Karpas-422 (cell line): ENCODE measurements around the gene DSCAML1. TPM values are rescaled to one million over a fixed set of nuclear protein-coding genes. Genes with fewer than 3 reads are reported as not detected.

ENCODE experiments used
- DNase-seq: peaks from one replicate; pipeline ENCODE4 v3.0.0-alpha.2; 2015
- H2AFZ ChIP-seq: fragments of 200-600 bp; sonication (generic); 2 replicates; pipeline ENCODE4 v1.6.1; 2014; ENCODE audit warnings: antibody characterized with exemption, low read length, mixed read lengths
- H3K27ac ChIP-seq: fragments of 200-600 bp; sonication (generic); 2 replicates; pipeline ENCODE4 v1.5.1; 2014; ENCODE audit warnings: mild to moderate bottlenecking, low read length, moderate library complexity
- H3K27me3 ChIP-seq: fragments of 200-600 bp; sonication (generic); 2 replicates; pipeline ENCODE4 v1.6.1; 2014; ENCODE audit warnings: low read length, mixed read lengths
- H3K36me3 ChIP-seq: fragments of 200-600 bp; sonication (generic); 2 replicates; pipeline ENCODE4 v1.6.1; 2014; ENCODE audit warnings: low read length, mixed read lengths; ENCODE audit not compliant: insufficient read depth
- H3K4me1 ChIP-seq: fragments of 200-600 bp; sonication (generic); 2 replicates; pipeline ENCODE4 v1.6.1; 2014; ENCODE audit warnings: mild to moderate bottlenecking, low read length, mixed read lengths
- H3K4me2 ChIP-seq: fragments of 200-600 bp; sonication (generic); 2 replicates; pipeline ENCODE4 v1.6.1; 2014; ENCODE audit warnings: low read length, low read depth, mild to moderate bottlenecking; ENCODE audit not compliant: poor library complexity, severe bottlenecking
- H3K4me3 ChIP-seq: fragments of 200-600 bp; sonication (generic); 2 replicates; pipeline ENCODE4 v1.5.1; 2014; ENCODE audit warnings: mild to moderate bottlenecking, antibody characterized with exemption, low read length, mixed read lengths
- H3K79me2 ChIP-seq: fragments of 200-600 bp; sonication (generic); 2 replicates; pipeline ENCODE4 v1.6.1; 2014; ENCODE audit warnings: mild to moderate bottlenecking, low read length, mixed read lengths
- H3K9ac ChIP-seq: fragments of 200-600 bp; sonication (generic); 2 replicates; pipeline ENCODE4 v1.6.0; 2014; ENCODE audit warnings: low read length
- H3K9me2 ChIP-seq: fragments of 200-600 bp; sonication (generic), shearing (Covaris generic); replicated peaks from 2 replicates; pipeline ENCODE4 v1.6.0; 2014; ENCODE audit warnings: mild to moderate bottlenecking, low read length, moderate library complexity; ENCODE audit not compliant: insufficient read depth
- H3K9me3 ChIP-seq: fragments of 300-700, 200-600 bp; sonication (generic); 2 replicates; pipeline ENCODE4 v1.6.1; 2014; ENCODE audit warnings: low read length, mixed read lengths
- H4K20me1 ChIP-seq: fragments of 200-600 bp; sonication (generic); 2 replicates; pipeline ENCODE4 v1.6.1; 2014; ENCODE audit warnings: mild to moderate bottlenecking, antibody characterized with exemption, low read length, low read depth; ENCODE audit not compliant: insufficient read depth
- total RNA-seq: library from RNA; depleted of rRNA; stranded (reverse); fragments of >200 nt; shearing (Covaris generic); gene quantifications from 2 replicates; pipeline ENCODE4 v1.2.3, GENCODE V29; 2014; ENCODE audit warnings: low replicate concordance

The DSCAML1 gene
- total RNA-seq, 1 experiment from 2014 or later, result not detected

GRCh38 chr11:117639601-117640000, 157.4 kb downstream of the DSCAML1 start:
- no peak overlapping the region for H2AFZ ChIP-seq
- H3K9me3 ChIP-seq, result no peaks in the 10 kb centered on the region
- no peak overlapping the region for H3K9ac ChIP-seq
- H3K4me2 ChIP-seq, result no peak overlapping the region
- no peaks in the 10 kb centered on the region for H3K27me3 ChIP-seq
- no peak overlapping the region for H3K4me3 ChIP-seq
- DNase-seq, result no peak
- no peaks in the 10 kb centered on the region for H4K20me1 ChIP-seq
- H3K4me1 ChIP-seq, result no peaks in the 10 kb centered on the region
- H3K36me3 ChIP-seq, result no peaks in the 10 kb centered on the region
- no peaks in the 10 kb centered on the region for H3K9me2 ChIP-seq
- no peak overlapping the region for H3K27ac ChIP-seq
- no peaks in the 10 kb centered on the region for H3K79me2 ChIP-seq

GRCh38 chr11:117638911-117639543, 158.0 kb downstream of the DSCAML1 start:
- H3K9me2 ChIP-seq, result no peaks in the 10 kb centered on the region
- no peak for DNase-seq
- H3K4me1 ChIP-seq, result no peaks in the 10 kb centered on the region
- no peak overlapping the region for H3K4me2 ChIP-seq
- no peaks in the 10 kb centered on the region for H3K79me2 ChIP-seq
- H3K36me3 ChIP-seq, result no peaks in the 10 kb centered on the region
- H3K27ac ChIP-seq, result no peak overlapping the region
- no peak overlapping the region for H2AFZ ChIP-seq
- no peaks in the 10 kb centered on the region for H3K27me3 ChIP-seq
- H3K4me3 ChIP-seq, result no peak overlapping the region
- H3K9me3 ChIP-seq, result no peaks in the 10 kb centered on the region
- no peaks in the 10 kb centered on the region for H4K20me1 ChIP-seq
- H3K9ac ChIP-seq, result no peak overlapping the region

- Histone ChIP-seq H3K9ac (no peak overlapping the region), H3K4me3 (no peak overlapping the region), H3K4me1 (no peaks in the 10 kb centered on the region), H3K9me2 (no peaks in the 10 kb centered on the region), H4K20me1 (no peaks in the 10 kb centered on the region), H3K27ac (no peak overlapping the region), H3K36me3 (no peaks in the 10 kb centered on the region), H2AFZ (no peak overlapping the region), H3K4me2 (no peak overlapping the region), H3K27me3 (no peaks in the 10 kb centered on the region), H3K9me3 (no peaks in the 10 kb centered on the region), H3K79me2 (no peaks in the 10 kb centered on the region)
- no peak for DNase-seq
Measured at GRCh38 chr11:117634756-117635603, 162.0 kb downstream of the DSCAML1 start.

GRCh38 chr11:117633976-117634755, 162.8 kb downstream of the DSCAML1 start:
- no peaks in the 10 kb centered on the region for H3K9me3 ChIP-seq

GRCh38 chr11:117633186-117633754, 163.7 kb downstream of the DSCAML1 start:
- Histone ChIP-seq H3K9me3 (no peaks in the 10 kb centered on the region), H3K27ac (no peak overlapping the region), H4K20me1 (no peaks in the 10 kb centered on the region), H3K79me2 (no peaks in the 10 kb centered on the region), H3K4me1 (no peaks in the 10 kb centered on the region), H3K9ac (no peak overlapping the region), H2AFZ (no peak overlapping the region), H3K4me3 (no peak overlapping the region), H3K27me3 (no peaks in the 10 kb centered on the region), H3K9me2 (no peaks in the 10 kb centered on the region), H3K36me3 (no peaks in the 10 kb centered on the region), H3K4me2 (no peak overlapping the region)
- DNase-seq, result no peak

More at GRCh38 chr11:117633976-117634755, 162.8 kb downstream of the DSCAML1 start:
- Histone ChIP-seq H3K9me2 (no peaks in the 10 kb centered on the region), H3K9ac (no peak overlapping the region), H3K4me2 (no peak overlapping the region), H3K4me3 (no peak overlapping the region), H2AFZ (no peak overlapping the region), H3K27me3 (no peaks in the 10 kb centered on the region), H3K79me2 (no peaks in the 10 kb centered on the region), H4K20me1 (no peaks in the 10 kb centered on the region), H3K36me3 (no peaks in the 10 kb centered on the region), H3K27ac (no peak overlapping the region), H3K4me1 (no peaks in the 10 kb centered on the region)
- DNase-seq, result no peak

- no peaks in the 10 kb centered on the region for H4K20me1 ChIP-seq
- no peak overlapping the region for H3K9ac ChIP-seq
- H3K27ac ChIP-seq, result no peak overlapping the region
- no peaks in the 10 kb centered on the region for H3K79me2 ChIP-seq
- no peaks in the 10 kb centered on the region for H3K36me3 ChIP-seq
- no peaks in the 10 kb centered on the region for H3K9me2 ChIP-seq
- no peak overlapping the region for H2AFZ ChIP-seq
- H3K9me3 ChIP-seq, result no peaks in the 10 kb centered on the region
- H3K4me1 ChIP-seq, result no peaks in the 10 kb centered on the region
- no peaks in the 10 kb centered on the region for H3K27me3 ChIP-seq
- no peak overlapping the region for H3K4me3 ChIP-seq
- DNase-seq, result no peak
- no peak overlapping the region for H3K4me2 ChIP-seq
Measured at GRCh38 chr11:117632306-117632705, 164.7 kb downstream of the DSCAML1 start.

GRCh38 chr11:117631336-117632140, 165.5 kb downstream of the DSCAML1 start:
- no peaks in the 10 kb centered on the region for H3K36me3 ChIP-seq
- no peaks in the 10 kb centered on the region for H3K79me2 ChIP-seq

More at GRCh38 chr11:117631336-117632140, 165.5 kb downstream of the DSCAML1 start:
- Histone ChIP-seq H3K4me2 (no peak overlapping the region), H3K4me3 (no peak overlapping the region), H3K9ac (no peak overlapping the region), H3K4me1 (no peaks in the 10 kb centered on the region), H3K9me3 (no peaks in the 10 kb centered on the region), H3K27ac (no peak overlapping the region), H3K27me3 (no peaks in the 10 kb centered on the region), H4K20me1 (no peaks in the 10 kb centered on the region), H3K9me2 (no peaks in the 10 kb centered on the region), H2AFZ (no peak overlapping the region)
- no peak for DNase-seq
